Measurements from ENCODE around the gene DAND5. TPM values are rescaled to one million over a fixed set of nuclear protein-coding genes. Genes with fewer than 3 reads are reported as not detected.

DAND5 gene
- not detected for total RNA-seq (2021; fragmentation: NEBNext Ultra II Directional; extraction: Animal tissue kit (Norgen Biotek cat#: 25700))
- long read RNA-seq, result 0 reads

GRCh38 chr19:12969292-12969988 is at the start of gene DAND5:
Gene DAND5 (plus strand): TSS chr19:12969576. CDS start chr19:12969661, 85 bp downstream.
- no peak for DNase-seq
- Mint-ChIP-seq H3K4me3 (no peak within 1 kb of the TSS), H3K27ac (no peak within 1 kb of the TSS), H3K36me3 (ENCODE audit: low read depth) (no peaks in the 10 kb centered on the region), H3K9me3 (no peaks in the 10 kb centered on the region), H3K27me3 (ENCODE audit: insufficient read depth) (no peaks in the 10 kb centered on the region), H3K4me1 (ENCODE audit: low read depth) (peaks cover 26% of the 10 kb centered on the region)
- TF ChIP-seq CTCF (IDR thresholded peaks at IDR 0.05), result no peak

- Mint-ChIP-seq H3K27me3 (ENCODE audit: insufficient read depth) (peaks cover 9% of the 10 kb centered on the region), H3K4me1 (ENCODE audit: low read depth) (no peaks in the 10 kb centered on the region), H3K9me3 (no peaks in the 10 kb centered on the region), H3K27ac (no peak overlapping the region), H3K4me3 (no peak overlapping the region), H3K36me3 (ENCODE audit: low read depth) (peaks cover 12% of the 10 kb centered on the region)
- DNase-seq, result no peak
- no peak for TF ChIP-seq CTCF (IDR thresholded peaks at IDR 0.05)
Measured at GRCh38 chr19:12921047-12921446, 48.3 kb upstream of the DAND5 start.

- DNase-seq, result no peak
- Mint-ChIP-seq H3K27me3 (ENCODE audit: insufficient read depth) (peaks cover 7% of the 10 kb centered on the region), H3K9me3 (no peaks in the 10 kb centered on the region), H3K4me3 (no peak overlapping the region), H3K4me1 (ENCODE audit: low read depth) (no peaks in the 10 kb centered on the region), H3K27ac (no peak overlapping the region), H3K36me3 (ENCODE audit: low read depth) (peaks cover 19% of the 10 kb centered on the region)
- TF ChIP-seq CTCF (IDR thresholded peaks at IDR 0.05), result no peak
Measured at GRCh38 chr19:12922959-12923358, 46.4 kb upstream of the DAND5 start.

- no peak for TF ChIP-seq CTCF (IDR thresholded peaks at IDR 0.05)
- DNase-seq, result no peak
- H3K4me3 Mint-ChIP-seq, result no peak overlapping the region
- H3K4me1 Mint-ChIP-seq (ENCODE audit: low read depth), result no peaks in the 10 kb centered on the region
- peaks cover 24% of the 10 kb centered on the region for H3K36me3 Mint-ChIP-seq (ENCODE audit: low read depth)
- no peak overlapping the region for H3K27ac Mint-ChIP-seq
- no peaks in the 10 kb centered on the region for H3K9me3 Mint-ChIP-seq
- H3K27me3 Mint-ChIP-seq (ENCODE audit: insufficient read depth), result no peaks in the 10 kb centered on the region; the same call in 1 of the 2 replicates
Measured at GRCh38 chr19:12924621-12925310, 44.6 kb upstream of the DAND5 start.

- TF ChIP-seq CTCF (IDR thresholded peaks at IDR 0.05), result no peak; the same call in 1 of the 2 replicates
- Mint-ChIP-seq H3K27ac (no peak overlapping the region), H3K4me3 (no peak overlapping the region), H3K4me1 (ENCODE audit: low read depth) (peaks cover 10% of the 10 kb centered on the region), H3K27me3 (ENCODE audit: insufficient read depth) (no peaks in the 10 kb centered on the region; the same call in 1 of the 2 replicates), H3K9me3 (no peaks in the 10 kb centered on the region), H3K36me3 (ENCODE audit: low read depth) (peaks cover 23% of the 10 kb centered on the region)
- no peak for DNase-seq
Measured at GRCh38 chr19:12930002-12930645, 39.3 kb upstream of the DAND5 start.
